GM19372 (cell line): ENCODE results near the gene LHX3.

Source experiments
- ATAC-seq: cut with Tn5 transposase; IDR thresholded peaks from one replicate; pipeline ENCODE4 v1.9.1; 2021; ENCODE audit warnings: mild to moderate bottlenecking, low read depth, moderate library complexity; ENCODE audit not compliant: unreplicated experiment

The LHX3 gene

DNA sequence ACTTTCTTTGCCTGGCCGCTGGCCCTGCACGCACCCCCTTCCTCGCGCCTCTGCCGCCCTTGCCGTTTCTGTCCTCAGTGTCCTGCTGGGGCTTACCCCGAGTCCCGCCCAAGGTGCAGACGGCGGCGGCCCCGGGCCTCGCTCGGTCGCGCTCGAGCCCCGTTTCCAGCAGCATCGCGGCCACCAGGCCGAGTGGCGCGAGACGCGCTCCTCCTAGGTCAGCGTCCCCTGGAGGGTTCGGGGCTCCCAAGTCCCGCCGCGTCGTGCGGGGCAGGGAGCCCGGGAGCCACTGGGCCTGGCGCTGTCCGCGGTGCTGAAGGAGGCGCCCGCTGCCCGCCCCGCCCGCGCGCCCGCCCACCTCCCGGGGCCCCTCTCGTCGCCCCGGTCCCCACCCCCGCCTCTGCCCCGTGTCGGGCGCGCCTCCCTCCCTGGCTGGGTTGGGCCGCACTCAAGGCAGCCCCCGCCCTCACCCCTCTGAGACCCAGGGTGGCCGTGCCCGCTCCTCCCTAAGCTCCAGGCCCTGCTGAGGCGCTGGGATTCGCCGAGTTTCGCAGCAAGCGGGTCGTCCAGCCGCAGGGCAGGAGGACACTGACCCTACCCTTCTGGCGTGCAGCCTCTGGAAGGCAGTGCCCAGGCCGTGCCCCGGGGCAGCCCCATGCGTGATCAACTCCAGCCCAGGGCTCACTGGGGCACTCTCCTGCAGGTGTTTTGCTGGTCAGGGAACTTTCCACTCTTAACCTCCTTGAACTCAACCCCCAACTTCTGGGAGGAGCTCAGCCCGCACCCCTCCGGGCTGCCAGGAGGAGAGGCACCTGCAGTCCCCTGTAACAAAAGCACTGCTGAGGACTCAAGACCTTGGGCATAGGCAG lies at the start of gene LHX3:
Gene LHX3, minus strand, starts transcription at position 291 of the 869 bp plus-strand sequence. Its CDS starts 116 bp downstream, at position 175.
- ATAC-seq = no peak

DNA sequence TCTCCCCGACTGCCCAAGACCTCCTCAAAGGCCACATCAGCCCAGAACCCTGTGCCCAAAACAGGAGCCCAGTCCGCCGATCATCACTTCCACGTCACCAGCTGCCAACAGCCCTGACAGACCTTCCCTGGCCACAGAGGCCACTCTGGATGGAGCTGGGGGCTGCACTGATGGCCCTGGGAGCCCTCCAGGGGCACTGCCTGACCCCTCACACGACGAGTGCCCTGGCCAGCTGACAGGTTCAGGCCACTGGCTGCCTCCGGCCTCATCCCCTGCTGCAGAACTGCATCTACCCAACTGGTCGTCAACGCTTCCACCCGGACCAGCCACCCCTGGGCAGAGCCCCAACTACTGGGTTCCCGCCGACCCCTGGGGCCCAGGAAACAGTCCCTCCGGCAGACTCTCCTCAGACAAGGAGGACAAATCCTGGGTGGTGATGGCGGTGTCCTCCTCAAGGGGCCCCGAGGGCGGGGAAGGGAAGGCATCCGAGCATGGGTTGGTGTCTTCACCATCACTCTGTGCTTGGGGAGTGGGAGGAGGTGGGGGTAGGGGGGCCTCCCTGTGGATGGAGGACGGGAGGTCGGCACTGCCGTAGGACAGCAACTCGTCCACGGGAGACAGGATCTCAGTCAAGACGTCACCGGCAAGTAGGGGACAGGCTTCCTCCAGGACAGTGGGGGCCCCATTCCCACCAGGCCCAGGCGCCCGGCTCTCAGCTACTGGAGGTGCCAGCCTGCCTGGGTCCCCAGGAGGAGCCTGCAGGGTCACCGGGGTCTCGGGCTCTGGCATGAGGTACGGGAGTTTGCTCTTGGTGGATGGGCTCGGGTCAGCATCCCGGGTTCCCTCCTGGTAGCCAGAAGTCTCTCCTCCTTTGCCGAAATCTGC lies 48.6 kb upstream of the LHX3 start:
- no peak for ATAC-seq

DNA sequence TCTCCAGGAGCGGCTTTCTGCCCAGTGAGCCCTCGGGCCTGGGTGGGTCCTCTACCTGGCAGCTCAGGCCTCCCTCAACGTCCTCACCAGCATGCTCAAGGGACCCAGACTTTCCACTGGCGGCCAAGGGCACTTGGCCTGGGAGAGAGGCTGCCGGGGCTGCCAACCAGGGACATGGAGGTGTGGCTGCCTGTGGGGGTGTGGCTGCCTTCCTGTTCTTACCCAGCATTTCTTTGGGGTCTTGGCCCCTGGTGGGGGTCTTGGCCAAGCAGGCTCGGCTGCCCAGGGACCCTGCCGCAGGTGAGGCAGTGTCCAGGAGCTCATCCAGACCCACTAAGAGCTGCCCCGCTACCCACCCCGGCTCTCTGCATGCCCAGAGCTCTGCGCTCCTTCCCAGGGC lies 47.9 kb upstream of the LHX3 start:
- ATAC-seq = no peak

DNA sequence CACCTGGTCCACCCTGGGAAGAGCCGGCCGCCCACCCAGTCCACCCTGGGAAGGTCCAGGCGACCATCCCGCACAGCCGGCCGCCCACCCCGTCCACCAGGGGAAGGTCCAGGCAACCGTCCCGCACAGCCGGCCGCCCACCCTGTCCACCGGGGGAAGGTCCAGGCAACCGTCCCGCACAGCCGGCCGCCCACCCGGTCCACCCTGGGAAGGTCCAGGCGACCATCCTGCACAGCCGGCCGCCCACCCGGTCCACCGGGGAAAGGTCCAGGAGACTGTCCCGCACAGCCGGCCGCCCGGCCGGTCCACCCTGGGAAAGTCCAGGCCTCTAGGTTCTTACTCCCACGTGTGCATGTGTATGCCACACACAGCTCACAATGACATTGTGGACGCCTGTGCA lies 47.4 kb upstream of the LHX3 start:
- ATAC-seq = no peak

- ATAC-seq = no peak
Observed at GRCh38 chr9:136251264-136252115, 46.6 kb upstream of the LHX3 start.

GRCh38 chr9:136250676-136251075 lies 45.7 kb upstream of the LHX3 start:
- no peak for ATAC-seq

- no peak for ATAC-seq
Observed at GRCh38 chr9:136249877-136250559, 45.1 kb upstream of the LHX3 start.

DNA sequence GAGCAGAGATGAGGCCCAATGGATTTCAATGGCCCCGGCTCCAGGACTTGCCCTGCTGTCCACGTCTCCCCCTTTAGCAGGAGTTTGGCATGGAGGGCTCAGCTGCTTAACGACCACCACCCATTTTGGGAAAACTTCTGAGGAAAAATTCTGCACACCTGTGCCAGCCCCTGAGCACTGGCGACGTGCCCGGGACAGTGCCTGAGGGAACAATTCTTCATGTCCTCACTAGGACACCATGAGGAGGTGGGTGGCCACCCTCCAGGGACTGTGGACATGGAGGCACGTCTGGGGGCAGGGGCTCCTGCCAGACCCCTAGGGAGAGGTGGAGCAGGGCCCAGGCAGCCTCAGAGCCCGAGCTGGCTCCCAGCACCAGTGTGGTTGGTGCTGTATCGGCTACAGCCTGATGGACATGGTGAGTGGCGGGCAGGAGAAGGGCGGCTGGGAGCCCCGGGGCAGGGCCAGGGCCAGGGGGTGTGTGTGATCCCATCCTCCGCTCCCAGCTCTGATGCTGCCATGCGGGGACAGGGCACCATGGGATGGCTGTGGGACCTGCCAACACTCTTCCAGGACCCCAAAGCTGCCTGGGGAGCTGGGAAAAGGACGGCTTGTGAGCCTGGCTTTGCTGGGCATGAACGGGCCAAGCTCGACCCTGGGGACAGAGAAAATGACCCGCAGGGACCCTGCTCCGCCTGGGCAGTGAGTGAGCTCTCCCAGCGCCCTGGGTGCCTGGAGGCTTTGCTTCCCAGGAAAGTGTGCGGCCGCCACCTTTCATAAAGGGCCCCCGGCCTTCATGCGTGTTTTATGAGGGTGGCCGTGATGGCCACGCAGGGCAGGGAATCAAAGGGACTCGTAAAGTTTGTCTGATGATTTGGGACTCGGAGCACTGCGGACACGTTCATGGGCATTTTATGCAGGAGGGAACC lies 44.3 kb upstream of the LHX3 start:
- ATAC-seq = no peak

DNA sequence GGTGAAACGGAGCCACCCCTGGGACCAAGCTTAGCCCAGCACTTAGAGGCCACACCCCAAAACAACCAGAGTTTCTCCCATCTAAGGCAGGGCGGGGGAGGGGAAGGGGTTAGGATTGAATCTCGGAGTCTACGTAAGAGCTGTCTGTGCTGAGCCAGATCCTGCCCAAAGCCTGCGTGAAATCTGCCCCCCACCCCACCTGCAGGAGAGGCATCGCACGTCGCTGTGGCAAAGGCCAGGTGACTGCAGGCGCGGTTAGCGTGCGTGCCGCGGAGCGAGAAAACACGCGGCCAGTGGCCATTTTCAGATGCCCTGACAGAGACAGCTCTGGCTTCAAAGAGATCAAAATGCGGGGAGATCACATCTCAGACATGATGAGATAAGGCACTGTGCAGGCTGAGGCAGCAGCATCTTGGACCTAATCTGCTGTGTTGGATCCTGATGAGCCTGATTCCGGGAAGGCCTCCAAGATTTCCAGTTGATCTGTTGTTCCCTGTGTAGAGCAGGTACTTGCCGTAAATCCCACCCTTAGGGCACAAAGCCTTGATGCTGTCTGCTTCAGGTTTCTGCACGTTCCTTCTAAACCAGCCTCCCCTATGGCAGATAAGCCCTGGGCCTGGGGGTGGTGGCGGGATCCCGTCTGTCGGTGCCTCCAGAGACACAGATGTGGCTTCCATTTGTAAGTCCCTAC lies 43.2 kb upstream of the LHX3 start:
- ATAC-seq = no peak

- ATAC-seq = no peak
Observed at GRCh38 chr9:136247551-136247916, 42.6 kb upstream of the LHX3 start.

GRCh38 chr9:136246849-136247550 lies 42.1 kb upstream of the LHX3 start:
- no peak for ATAC-seq

DNA sequence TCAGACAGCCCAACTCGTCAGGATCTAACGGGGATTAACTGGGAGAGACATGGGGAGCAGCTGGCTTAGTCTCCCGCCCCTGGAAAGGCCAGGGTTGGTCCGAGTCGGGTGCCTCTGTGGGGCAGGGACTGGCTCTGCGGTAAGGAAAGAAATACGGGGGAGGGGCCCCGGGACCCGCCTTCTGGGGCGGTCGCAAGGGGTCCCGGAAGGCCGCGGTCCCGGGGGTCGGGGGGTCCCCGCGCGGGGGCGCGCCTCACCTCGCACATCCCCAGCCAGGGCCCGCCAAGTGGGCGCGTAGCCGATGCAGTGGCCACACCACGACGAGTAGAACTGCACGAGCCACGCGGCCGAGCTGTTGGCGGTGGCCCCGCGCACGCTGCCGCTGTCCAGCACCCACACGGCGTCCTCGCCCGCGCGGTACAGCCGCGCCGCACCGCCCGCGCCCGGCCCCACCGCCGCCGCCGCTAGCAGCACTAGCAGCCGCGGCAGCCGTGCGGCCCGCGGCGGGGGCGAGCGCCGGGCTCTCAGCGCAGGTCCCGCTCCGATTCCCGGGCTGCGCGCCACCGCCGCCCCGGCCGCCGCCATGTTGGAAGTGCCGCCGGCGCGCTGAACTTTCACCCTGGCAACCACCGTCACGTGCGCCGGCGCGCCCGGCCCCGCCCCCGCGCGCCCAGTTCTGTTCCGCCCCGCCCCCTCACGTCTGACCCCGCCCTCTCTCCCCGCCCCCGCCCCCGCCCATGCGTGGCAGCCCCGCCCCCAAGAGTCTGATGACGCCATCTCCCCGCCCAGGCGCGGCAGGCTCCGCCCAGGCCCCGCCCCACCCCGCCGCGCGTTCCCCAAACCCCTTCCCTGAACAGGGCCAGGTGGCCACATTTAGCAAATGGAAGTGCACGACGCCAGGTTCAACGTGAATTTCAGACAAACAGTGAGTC lies 40.6 kb upstream of the LHX3 start, which contains the start of gene QSOX2:
Gene QSOX2, minus strand, starts transcription at position 594 of the 932 bp plus-strand sequence. Its CDS starts 9 bp downstream, at position 585.
- peak; percentile 63 for ATAC-seq

DNA sequence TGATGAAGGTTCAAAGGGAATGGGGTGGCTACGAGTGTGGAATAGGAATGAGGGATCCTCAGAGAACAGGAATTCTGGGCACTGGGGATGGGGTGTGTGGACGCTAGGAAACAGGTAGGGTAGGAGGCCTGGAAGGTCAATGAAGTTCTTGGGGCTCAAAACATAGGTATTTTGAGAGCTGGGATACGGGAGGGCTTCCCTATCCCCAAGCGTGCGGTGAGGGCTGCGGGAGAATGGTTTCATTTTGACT lies 40.0 kb upstream of the LHX3 start:
- ATAC-seq = no peak

GRCh38 chr9:136244122-136244968 lies 39.4 kb upstream of the LHX3 start:
- peak; percentile 34 for ATAC-seq

DNA sequence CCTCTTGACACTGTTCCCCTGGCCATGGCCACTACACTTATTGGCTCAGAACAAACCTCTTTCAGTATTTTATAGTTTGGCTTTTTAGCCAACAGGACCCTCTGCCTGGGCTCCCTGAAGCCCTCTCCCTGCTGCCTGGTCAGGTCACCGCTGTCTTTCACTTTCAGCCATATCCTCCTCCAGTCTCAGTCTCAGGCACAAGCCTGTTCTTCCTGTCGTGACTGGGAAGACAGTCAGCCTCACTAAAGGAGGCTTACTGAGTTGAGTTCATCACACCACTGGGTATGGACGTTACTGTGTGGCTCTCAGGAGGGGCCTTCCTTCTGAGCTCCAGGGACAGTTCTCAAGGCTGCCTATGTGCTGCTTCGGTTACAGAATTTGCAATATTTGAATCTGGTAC lies 38.7 kb upstream of the LHX3 start:
- no peak for ATAC-seq

DNA sequence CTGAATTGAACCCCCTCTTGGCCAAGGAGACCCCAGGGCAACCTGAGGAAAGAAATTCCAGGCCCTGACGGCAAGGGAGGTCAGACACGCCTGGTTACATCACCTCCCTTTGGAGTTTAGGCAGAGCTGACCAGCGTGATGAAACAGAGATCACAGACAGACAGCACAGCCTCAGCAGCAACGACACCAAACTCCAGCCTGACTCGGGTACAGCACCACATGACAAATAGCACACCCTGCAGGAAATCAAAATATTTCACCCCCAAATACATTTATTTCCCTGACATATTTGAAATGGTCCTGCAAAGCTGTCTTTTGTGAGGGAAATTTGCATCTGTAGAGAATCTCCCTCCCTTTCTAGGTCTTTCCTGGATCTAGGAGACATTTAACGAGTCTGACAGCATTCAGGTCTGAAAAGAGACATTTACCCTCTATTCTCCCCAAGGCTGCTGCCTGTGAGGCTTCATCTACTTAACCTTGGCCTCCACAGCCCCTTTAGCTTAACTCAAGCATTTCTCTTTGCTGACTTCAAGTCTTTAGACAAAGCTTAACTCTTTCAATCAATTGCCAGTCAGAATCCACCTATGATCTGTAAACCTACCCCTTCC lies 38.1 kb upstream of the LHX3 start:
- ATAC-seq = no peak
